HCT116 (cell line): ENCODE data around the gene TBC1D16. TPM values are rescaled to one million over a fixed set of nuclear protein-coding genes. Genes with fewer than 3 reads are reported as not detected.

Source experiments
- ATAC-seq: fragments of 200-7000 bp; cut with Tn5 transposase; 2 replicates; pipeline ENCODE4 v1.9.1; 2020; ENCODE audit warnings: mild to moderate bottlenecking, moderate library complexity
- BruUV-seq: library from RNA; stranded (reverse); fragments of 400-500 nt; replicated peaks from 2 replicates; lab custom pipeline; 2021; lab: Mats Ljungman, UMichigan
- CTCF ChIA-PET: fragments of 300-600 bp; sonication (Branson Sonifier 250); formaldehyde crosslinking; loops from one replicate; lab custom pipeline; 2021; ENCODE audit warnings: antibody characterized with exemption; lab: Charles Lee
- POLR2A ChIA-PET: fragments of 300-600, 350-600 bp; sonication (Branson Sonifier 250); formaldehyde crosslinking; loops from one replicate; lab custom pipeline; 2021; ENCODE audit warnings: antibody characterized with exemption; lab: Charles Lee
- RAD21 ChIA-PET, 2 experiments: fragments of 300-600 bp; sonication (Branson Sonifier 250); formaldehyde crosslinking; loops; one replicate each; lab custom pipeline; 2023; ENCODE audit warnings: low total read pairs in 2 of 2; ENCODE audit not compliant: uncharacterized antibody in 2 of 2, unreplicated experiment in 2 of 2, low non-redundant PET in 1 of 2; lab: Charles Lee
- DNase-seq: peaks from one replicate; pipeline ENCODE4 v3.0.0-alpha.2; 2010; ENCODE audit warnings: low read depth, low spot score
- H2AFZ ChIP-seq: fragments of 200-600 bp; shearing (Covaris generic), sonication (generic); 2 replicates; pipeline ENCODE4 v1.6.1; 2017; ENCODE audit warnings: low read depth, mixed run types, mixed read lengths, antibody characterized with exemption, low read length; ENCODE audit not compliant: poor library complexity, severe bottlenecking
- H3K27ac ChIP-seq: 2 replicates; pipeline ENCODE4 v1.5.1; 2012; ENCODE audit warnings: low read depth, low read length
- H3K27me3 ChIP-seq: fragments of 200-600 bp; sonication (generic); 2 replicates; pipeline ENCODE4 v1.6.1; 2016; ENCODE audit warnings: mixed run types, low read length, mixed read lengths; ENCODE audit not compliant: insufficient read depth
- H3K36me3 ChIP-seq, 2 experiments: fragments of 200-500 bp in 1 of 2; fragments of 200-600 bp in 1 of 2; sonication (Bioruptor generic) in 1 of 2; sonication (generic) in 1 of 2; 2 replicates each; pipeline versions ENCODE4 v1.5.1 to v1.6.1; 2014 to 2016; ENCODE audit warnings: low read length in 2 of 2, inconsistent platforms in 1 of 2, mixed read lengths in 1 of 2, mixed run types in 1 of 2; ENCODE audit not compliant: insufficient read depth in 2 of 2, control insufficient read depth in 1 of 2
- H3K4me1 ChIP-seq, 2 experiments: fragments of 200-600 bp in 1 of 2; sonication (generic) in 1 of 2; 2 replicates each; pipeline versions ENCODE4 v1.5.1 to v1.6.1; 2012 to 2017; ENCODE audit warnings: low read length in 2 of 2, inconsistent platforms in 1 of 2, mild to moderate bottlenecking in 1 of 2, mixed read lengths in 1 of 2, mixed run types in 1 of 2, moderate library complexity in 1 of 2; ENCODE audit not compliant: insufficient read depth in 2 of 2, control insufficient read depth in 1 of 2
- H3K4me2 ChIP-seq: fragments of 200-600 bp; sonication (generic); 2 replicates; pipeline ENCODE4 v1.6.1; 2017; ENCODE audit warnings: mixed run types, low read length, mixed read lengths
- H3K4me3 ChIP-seq, 2 experiments: fragments of 200-600 bp in 1 of 2; sonication (generic) in 1 of 2; replicated peaks in 1 of 2; 2 replicates each; pipeline ENCODE4 v1.5.1; 2011 to 2016; ENCODE audit warnings: low read length in 2 of 2, control low read depth in 1 of 2, low read depth in 1 of 2, mild to moderate bottlenecking in 1 of 2, mixed read lengths in 1 of 2, mixed run types in 1 of 2
- H3K79me2 ChIP-seq: fragments of 200-600 bp; sonication (generic); 2 replicates; pipeline ENCODE4 v1.6.1; 2017; ENCODE audit warnings: mild to moderate bottlenecking, mixed run types, low read length, moderate library complexity, mixed read lengths; ENCODE audit not compliant: insufficient read depth
- H3K9ac ChIP-seq: fragments of 200-600 bp; sonication (generic); 2 replicates; pipeline ENCODE4 v1.6.1; 2016; ENCODE audit warnings: low read length, mixed read lengths
- H3K9me2 ChIP-seq: fragments of 200-600 bp; sonication (generic), shearing (Covaris generic); 2 replicates; pipeline ENCODE4 v1.6.1; 2017; ENCODE audit warnings: mixed run types, mild to moderate bottlenecking, moderate library complexity; ENCODE audit not compliant: insufficient read depth
- H3K9me3 ChIP-seq, 2 experiments: fragments of 200-500 bp in 1 of 2; fragments of 200-600 bp in 1 of 2; sonication (Bioruptor generic) in 1 of 2; sonication (generic) in 1 of 2; 2 replicates each; pipeline ENCODE4 v1.6.1; 2014 to 2017; ENCODE audit warnings: low read length in 2 of 2, mixed read lengths in 2 of 2, inconsistent platforms in 1 of 2, low read depth in 1 of 2, mild to moderate bottlenecking in 1 of 2, mixed run types in 1 of 2, moderate library complexity in 1 of 2; ENCODE audit not compliant: control insufficient read depth in 1 of 2, insufficient read depth in 1 of 2
- H4K20me1 ChIP-seq: fragments of 200-600 bp; sonication (generic), shearing (Covaris generic); 2 replicates; pipeline ENCODE4 v1.6.1; 2017; ENCODE audit warnings: mixed run types, mild to moderate bottlenecking, moderate library complexity; ENCODE audit not compliant: insufficient read depth
- EGR1 ChIP-seq: IDR thresholded peaks from 2 replicates; pipeline ENCODE4 v1.6.1; 2012; ENCODE audit warnings: low read depth
- ELF1 ChIP-seq: IDR thresholded peaks from 2 replicates; pipeline ENCODE4 v1.6.1; 2012; ENCODE audit warnings: low read depth, borderline replicate concordance
- POLR2A ChIP-seq: IDR thresholded peaks from 2 replicates; pipeline ENCODE4 v1.7.0; 2011; ENCODE audit warnings: borderline replicate concordance; ENCODE audit not compliant: insufficient read depth, insufficient read length; ENCODE audit errors: extremely low read depth
- SIN3A ChIP-seq: IDR thresholded peaks from 2 replicates; pipeline ENCODE4 v1.6.1; 2012; ENCODE audit warnings: low read depth
- intact Hi-C: fragments of 100-400 bp; cut with micrococcal nuclease; formaldehyde crosslinking; loops from 2 replicates; pipeline ENCODE4 v1.10.0; 2022
- total RNA-seq: library from RNA; stranded (reverse); gene quantifications from one replicate; pipeline ENCODE4 v1.2.1, GENCODE V29; 2021; ENCODE audit not compliant: unreplicated experiment
- TF ChIP-seq, protein P1 (sequence below): IDR thresholded peaks from 2 replicates; pipeline ENCODE4 v1.6.1; 2012
- TF ChIP-seq, protein P2 (sequence below): IDR thresholded peaks from 2 replicates; pipeline ENCODE4 v1.6.1; 2012; ENCODE audit warnings: low read depth

The TBC1D16 gene
- total RNA-seq, 1 experiment from 2014 or later, result 31.1 TPM

- ChIA-PET POLR2A (no interaction called here), RAD21 (interaction anchor here in 1 of 2 experiments (0.5 kb wide), 1 partner anchor 206 kb away, joined by 4 read pairs; no protein-coding TSS in a partner anchor)
- no peaks in the 10 kb centered on the region for H3K9me3 ChIP-seq
Measured at GRCh38 chr17:79983456-79983855, 52.2 kb downstream of the TBC1D16 start.

More at GRCh38 chr17:79983456-79983855, 52.2 kb downstream of the TBC1D16 start:
- DNase-seq (no peak), ATAC-seq (no peak)
- Histone ChIP-seq H3K4me1 (peaks cover 37 to 42% of the 10 kb centered on the region in 2 experiments), H2AFZ (no peak overlapping the region), H3K9me2 (no peaks in the 10 kb centered on the region), H3K4me3 (no peak overlapping the region), H3K4me2 (peak overlapping the region; percentile 58), H4K20me1 (no peaks in the 10 kb centered on the region), H3K9ac (no peak overlapping the region), H3K27me3 (no peaks in the 10 kb centered on the region), H3K27ac (no peak overlapping the region), H3K36me3 (no peaks in the 10 kb centered on the region), H3K79me2 (0 out of 2 replicates have a peak, but pooled peaks cover 5% of the 10 kb centered on the region)
- BruUV-seq, result no TSS peak
- no peak for TF ChIP-seq SIN3A
- peak; percentile 66; the same call in 1 of the 2 replicates for TF ChIP-seq EGR1
- TF ChIP-seq POLR2A, result no peak
- TF ChIP-seq, protein P1, sequence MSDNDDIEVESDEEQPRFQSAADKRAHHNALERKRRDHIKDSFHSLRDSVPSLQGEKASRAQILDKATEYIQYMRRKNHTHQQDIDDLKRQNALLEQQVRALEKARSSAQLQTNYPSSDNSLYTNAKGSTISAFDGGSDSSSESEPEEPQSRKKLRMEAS, result no peak
- TF ChIP-seq, protein P2, sequence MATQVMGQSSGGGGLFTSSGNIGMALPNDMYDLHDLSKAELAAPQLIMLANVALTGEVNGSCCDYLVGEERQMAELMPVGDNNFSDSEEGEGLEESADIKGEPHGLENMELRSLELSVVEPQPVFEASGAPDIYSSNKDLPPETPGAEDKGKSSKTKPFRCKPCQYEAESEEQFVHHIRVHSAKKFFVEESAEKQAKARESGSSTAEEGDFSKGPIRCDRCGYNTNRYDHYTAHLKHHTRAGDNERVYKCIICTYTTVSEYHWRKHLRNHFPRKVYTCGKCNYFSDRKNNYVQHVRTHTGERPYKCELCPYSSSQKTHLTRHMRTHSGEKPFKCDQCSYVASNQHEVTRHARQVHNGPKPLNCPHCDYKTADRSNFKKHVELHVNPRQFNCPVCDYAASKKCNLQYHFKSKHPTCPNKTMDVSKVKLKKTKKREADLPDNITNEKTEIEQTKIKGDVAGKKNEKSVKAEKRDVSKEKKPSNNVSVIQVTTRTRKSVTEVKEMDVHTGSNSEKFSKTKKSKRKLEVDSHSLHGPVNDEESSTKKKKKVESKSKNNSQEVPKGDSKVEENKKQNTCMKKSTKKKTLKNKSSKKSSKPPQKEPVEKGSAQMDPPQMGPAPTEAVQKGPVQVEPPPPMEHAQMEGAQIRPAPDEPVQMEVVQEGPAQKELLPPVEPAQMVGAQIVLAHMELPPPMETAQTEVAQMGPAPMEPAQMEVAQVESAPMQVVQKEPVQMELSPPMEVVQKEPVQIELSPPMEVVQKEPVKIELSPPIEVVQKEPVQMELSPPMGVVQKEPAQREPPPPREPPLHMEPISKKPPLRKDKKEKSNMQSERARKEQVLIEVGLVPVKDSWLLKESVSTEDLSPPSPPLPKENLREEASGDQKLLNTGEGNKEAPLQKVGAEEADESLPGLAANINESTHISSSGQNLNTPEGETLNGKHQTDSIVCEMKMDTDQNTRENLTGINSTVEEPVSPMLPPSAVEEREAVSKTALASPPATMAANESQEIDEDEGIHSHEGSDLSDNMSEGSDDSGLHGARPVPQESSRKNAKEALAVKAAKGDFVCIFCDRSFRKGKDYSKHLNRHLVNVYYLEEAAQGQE, result no peak
- no peak for TF ChIP-seq ELF1
- CTCF ChIA-PET, result interaction anchor here (0.6 to 1.3 kb wide), 4 partner anchors 9 to 242 kb away, joined by 3 read pairs; no protein-coding TSS in a partner anchor
- intact Hi-C loops, result no loop called here
